HG03045 (cell line): ENCODE data around the gene DDX4.
"Not testable (repeated sequence)": the region's sequence is repeated elsewhere in the genome, so short reads cannot be mapped to it uniquely, and the experiment has no call there.

ENCODE experiments used
- ATAC-seq: cut with Tn5 transposase; IDR thresholded peaks from one replicate; pipeline ENCODE4 v1.9.1; 2021; ENCODE audit warnings: mild to moderate bottlenecking, moderate library complexity; ENCODE audit not compliant: unreplicated experiment

Gene DDX4

DNA sequence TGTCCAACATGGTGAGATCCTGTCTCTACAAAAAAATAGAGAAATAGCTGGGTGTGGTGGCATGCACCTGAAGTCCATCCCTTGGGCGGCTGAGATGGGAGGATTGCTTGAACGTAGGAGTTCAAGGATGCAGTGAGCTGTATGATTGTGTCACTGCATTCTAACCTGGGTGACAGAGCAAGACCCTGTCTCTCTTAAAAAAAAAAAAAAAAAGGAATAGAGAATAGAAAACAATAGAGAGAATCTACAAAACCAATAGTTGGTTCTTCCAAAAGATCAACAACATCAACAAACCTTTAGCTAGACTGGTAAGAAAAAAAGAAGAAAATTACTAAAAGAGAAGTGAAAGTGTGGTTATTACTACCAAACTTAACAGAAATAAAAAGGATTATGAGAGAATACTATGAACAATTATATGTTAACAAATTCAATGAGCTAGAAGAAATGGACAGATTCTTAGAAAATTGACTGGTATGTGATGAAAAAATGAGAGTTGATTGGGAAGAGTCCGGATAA lies 17.6 kb upstream of the DDX4 start:
- no peak for ATAC-seq

DNA sequence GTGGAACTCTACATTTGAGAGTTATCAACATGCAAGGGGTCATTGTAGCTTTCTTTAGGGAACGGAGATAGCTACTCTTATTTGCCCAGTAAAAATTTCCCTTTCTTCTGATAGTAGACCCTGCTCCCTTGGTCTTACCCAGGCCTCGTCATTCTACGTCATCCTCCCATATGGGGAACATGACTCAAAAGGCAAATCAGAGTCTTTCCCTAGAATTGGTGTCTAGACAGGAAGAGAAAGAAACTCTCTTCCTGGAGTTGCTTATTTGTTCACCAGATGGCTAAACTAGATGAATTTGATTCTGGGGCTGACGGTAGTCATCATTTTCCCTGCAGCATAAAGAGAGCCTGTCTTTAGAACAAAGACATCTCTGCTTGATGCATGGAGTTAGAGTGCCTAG lies 13.6 kb upstream of the DDX4 start:
- ATAC-seq: no peak

DNA sequence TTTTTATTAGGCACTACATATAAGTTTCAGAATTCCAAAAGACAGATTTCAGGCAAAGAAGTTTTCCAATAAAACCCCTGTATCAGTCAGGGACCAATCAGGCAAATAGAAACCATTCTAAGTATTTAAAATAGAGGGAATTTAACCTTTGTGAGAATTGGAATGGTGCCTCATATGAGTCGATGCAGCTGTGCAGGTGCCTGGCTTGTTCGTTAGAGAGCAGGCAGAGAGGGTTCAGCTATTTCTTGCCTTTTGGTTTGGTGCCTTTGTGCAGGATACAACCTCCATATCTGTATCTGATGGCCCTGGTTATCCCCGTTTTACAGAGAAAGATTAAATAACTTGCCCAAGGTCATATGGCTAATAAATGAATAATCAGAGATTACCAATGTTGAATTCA lies 6.0 kb upstream of the DDX4 start:
- ATAC-seq: no peak

DNA sequence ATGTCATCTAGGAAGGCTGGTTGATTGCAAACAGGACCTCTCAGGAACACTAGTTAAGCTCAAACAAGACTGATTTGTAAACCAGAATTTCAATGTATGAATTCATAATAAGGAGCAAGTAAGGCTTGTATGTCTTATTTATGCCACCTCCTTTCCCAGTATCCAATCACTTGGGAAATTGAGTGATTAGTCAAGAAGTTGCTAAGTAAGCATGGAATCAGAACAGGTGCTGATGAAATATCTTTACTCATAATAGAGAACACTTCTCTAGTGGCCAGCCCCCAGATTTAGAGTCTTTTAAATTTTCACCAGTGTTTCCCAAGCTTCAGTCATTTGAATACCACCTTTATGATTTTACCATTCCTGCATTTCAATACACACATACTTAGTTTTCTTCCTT lies 5.3 kb upstream of the DDX4 start:
- ATAC-seq: no peak

DNA sequence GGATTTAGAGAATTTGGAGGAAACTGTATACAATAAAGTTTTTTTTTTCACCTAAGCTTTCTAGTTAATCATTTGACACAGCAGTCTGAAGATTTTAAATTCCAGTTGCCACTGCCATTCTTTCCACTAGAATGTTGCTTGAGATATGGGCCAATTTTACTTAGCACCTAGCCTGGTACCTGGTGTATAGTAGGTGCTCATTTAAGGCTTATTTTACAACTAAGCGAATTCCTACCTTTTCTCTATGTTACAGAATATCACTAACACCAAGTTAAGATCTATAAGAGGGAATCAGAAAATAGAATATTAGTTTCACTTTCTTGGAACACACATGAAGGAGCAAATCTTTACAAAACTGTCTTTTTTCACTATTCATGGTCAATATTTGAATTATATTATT lies 3.2 kb upstream of the DDX4 start:
- no peak for ATAC-seq

- no peak for ATAC-seq
These were observed 4.9 kb downstream of the DDX4 start for GRCh38 chr5:55742778-55743177.

- ATAC-seq: no peak
These were observed 10.0 kb downstream of the DDX4 start for GRCh38 chr5:55747778-55748318.

DNA sequence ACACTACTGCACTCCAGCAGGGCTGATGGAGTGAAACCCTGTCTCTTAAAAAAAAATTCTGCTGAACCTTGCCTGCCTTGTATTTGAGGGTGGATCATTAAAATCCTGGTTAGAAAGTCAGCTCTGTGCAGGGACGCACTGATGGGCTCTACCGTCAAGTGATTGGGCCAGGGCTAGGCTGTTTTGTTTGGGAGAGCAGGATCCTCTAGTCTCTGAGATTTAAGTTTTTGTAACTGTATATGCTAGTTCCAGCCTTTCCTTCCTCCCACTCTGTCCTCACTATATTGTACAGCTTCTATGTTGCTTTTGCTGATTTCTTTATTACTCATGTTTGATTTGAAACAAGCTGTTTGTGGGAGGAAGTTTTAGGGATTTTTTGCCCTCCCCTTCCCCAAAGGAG lies 11.5 kb downstream of the DDX4 start:
- ATAC-seq: no peak

DNA sequence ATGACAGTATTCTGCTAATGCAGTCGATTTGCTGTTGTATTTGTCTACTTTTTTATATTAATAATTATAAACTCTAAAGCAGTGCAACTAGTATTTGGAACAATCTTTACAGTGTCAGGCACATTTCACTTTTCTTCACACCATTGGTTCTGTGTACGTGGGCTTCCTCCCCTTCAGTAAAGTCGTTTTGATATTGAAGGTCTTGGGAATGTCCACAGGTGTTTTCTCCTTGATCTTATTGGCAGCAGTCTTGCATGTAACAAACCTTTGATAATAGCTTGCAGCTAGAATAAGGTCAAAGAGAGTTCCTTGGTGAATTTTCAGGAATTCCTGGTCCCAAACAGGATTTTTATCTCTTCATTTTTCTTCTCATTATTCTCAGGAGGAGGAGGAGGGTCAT lies 12.2 kb downstream of the DDX4 start:
- ATAC-seq: no peak

- ATAC-seq: no peak
These were observed 12.6 kb downstream of the DDX4 start for GRCh38 chr5:55750499-55750898.

DNA sequence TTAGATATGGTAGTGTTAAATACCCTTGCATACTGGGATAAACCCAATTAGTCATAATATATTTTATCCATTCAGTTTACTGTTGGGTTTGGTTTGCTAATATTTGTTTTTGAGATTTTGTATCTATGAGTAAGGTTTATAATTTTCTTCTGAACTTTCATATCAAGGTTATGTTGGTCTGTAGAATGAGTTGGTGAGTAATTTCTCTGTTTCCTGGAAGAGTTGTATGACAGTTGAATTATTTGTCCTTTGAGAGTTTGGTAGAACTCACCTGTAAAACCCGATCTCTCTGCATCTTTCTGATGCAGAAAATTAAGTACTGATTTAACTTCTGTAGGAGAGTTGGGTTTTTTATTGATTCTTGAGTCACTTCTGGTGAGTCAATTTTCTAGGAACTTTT lies 20.4 kb downstream of the DDX4 start:
- no peak for ATAC-seq

DNA sequence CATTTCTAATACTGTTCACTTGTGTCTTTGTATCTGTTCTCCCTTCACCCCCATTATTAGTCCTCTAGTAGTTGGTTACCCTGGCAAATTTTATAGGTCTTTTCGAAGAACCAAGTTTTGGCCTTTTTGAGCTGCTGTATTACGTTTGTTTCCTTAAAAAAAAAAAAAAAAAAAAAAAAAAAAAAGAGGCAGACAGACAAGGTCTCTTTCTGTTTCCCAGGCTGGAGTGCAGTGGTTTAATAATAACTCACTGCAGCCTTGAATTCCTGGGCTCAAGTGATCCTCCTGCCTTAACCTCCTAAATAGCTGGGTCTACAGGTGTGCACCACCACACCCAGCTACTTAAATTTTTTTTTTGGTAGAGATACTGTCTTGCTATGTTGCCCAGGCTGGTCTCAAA lies 20.9 kb downstream of the DDX4 start:
- ATAC-seq: no peak

GRCh38 chr5:55761721-55762120 lies 23.9 kb downstream of the DDX4 start:
- ATAC-seq: not testable (repeated sequence)

DNA sequence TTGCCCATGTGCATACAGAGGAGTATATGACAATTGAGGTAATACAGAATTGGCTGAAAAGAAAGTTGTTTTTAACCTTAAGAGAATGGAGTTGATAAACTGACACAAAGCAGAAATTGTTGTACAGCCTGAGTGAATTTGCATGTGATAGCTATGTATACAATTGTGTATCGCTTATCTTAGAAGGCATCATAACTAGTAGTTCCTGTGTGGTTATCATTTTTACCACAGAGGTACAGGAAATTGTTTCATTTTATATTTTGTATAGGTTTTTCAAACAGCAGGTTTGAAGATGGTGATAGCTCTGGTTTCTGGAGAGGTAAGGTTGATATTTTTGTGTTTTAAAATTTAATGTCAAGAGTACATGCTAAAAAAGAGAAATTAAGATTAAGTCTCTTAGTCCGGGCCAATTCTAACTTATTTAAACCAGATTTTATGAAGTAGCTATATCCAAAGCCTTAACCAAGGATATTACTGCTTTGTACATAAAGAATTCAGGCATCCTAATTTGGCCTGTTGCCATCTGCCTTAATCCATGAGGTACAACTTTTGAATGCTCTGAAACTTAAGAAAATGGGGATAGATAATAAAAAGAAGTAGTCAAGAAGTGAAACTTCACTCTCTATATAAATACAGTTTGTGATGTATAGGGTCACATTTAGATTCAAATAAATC lies 26.0 kb downstream of the DDX4 start:
- no peak for ATAC-seq

DNA sequence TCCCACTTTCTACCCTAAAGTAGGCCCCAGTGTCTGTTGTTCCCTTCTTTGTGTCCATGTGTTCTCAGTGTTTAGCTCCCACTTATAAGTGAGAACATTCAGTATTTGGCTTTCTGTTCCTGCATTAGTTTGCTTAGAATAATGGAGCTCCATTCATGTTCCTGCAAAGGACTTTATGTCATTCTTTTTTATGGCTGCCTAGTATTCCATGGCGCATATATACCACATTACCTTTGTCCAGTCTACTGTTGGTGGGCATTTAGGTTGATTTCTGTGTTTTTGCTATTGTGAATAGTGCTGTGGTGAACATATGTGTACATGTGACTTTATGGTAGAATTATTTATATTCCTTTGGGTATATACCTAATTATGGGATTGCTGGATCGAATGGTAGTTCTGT lies 30.4 kb downstream of the DDX4 start:
- no peak for ATAC-seq

- ATAC-seq: peak; percentile 77
These were observed 33.4 kb downstream of the DDX4 start for GRCh38 chr5:55771175-55771655.

DNA sequence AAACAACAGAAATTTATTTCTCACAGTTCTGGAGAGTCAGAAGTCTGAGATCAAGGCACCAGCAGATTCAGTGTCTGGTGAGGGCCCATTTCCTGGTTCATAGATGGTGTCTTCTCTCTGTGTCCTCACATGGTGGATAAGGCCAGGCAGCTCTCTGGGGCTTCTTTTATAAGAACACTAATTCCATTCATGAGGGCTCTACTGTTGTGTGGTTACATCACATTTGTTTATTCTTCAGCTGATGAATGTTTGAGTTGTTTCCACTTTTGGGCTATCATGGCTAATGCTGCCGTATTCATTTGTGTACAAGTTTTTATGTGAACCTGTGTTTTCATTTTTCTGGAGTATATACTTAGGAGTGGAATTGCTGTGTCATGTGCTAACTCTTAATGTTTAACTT lies 35.2 kb downstream of the DDX4 start:
- no peak for ATAC-seq

DNA sequence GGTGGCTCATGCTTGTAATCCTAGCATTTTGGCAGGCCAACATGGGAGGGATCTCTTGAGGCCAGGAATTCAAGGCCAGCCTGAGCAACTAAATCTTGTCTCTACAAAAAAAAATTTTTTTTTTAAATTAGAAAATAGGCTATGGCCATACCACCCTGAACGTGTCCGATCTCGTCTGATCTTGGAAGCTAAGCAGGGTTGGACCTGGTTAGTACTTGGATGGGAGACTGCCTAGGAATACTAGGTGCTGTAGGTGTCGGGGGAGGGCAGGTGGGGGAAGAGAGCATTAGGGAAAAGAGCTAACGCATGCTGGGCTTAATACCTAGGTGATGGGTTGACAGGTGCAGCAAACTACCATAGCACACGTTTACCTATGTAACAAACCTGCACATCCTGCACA lies 39.5 kb downstream of the DDX4 start:
- no peak for ATAC-seq

GRCh38 chr5:55800924-55801323 lies 63.1 kb downstream of the DDX4 start:
- ATAC-seq: no peak

DNA sequence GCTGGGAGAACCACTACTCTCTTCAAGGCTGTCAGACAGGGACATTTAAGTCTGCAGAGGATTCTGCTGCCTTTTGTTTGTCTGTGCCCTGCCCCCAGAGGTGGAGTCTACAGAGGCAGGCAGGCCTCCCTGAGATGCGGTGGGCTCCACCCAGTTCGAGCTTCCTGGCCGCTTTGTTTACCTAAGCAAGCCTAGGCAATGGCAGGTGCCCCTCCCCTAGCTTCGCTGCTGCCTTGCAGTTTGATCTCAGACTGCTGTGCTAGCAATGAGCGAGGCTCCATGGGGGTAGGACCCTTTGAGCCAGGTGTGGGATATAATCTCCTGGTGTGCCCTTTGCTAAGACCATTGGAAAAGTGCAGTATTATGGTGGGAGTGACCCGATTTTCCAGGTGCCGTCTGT lies 71.0 kb downstream of the DDX4 start:
- not testable (repeated sequence) for ATAC-seq

- not testable (repeated sequence) for ATAC-seq
These were observed 78.1 kb downstream of the DDX4 start for GRCh38 chr5:55815939-55816338.

GRCh38 chr5:55816342-55816741 lies 78.5 kb downstream of the DDX4 start:
- no peak for ATAC-seq

GRCh38 chr5:55817030-55817429 lies 79.2 kb downstream of the DDX4 start:
- ATAC-seq: no peak
